ENCODE results near the gene ZNF521. TPM values are rescaled to one million over a fixed set of nuclear protein-coding genes. Genes with fewer than 3 reads are reported as not detected.

The ZNF521 gene
- total and polyA plus RNA-seq, 4 donors: 0.50 to 3.7 (median 1.5) TPM

DNA sequence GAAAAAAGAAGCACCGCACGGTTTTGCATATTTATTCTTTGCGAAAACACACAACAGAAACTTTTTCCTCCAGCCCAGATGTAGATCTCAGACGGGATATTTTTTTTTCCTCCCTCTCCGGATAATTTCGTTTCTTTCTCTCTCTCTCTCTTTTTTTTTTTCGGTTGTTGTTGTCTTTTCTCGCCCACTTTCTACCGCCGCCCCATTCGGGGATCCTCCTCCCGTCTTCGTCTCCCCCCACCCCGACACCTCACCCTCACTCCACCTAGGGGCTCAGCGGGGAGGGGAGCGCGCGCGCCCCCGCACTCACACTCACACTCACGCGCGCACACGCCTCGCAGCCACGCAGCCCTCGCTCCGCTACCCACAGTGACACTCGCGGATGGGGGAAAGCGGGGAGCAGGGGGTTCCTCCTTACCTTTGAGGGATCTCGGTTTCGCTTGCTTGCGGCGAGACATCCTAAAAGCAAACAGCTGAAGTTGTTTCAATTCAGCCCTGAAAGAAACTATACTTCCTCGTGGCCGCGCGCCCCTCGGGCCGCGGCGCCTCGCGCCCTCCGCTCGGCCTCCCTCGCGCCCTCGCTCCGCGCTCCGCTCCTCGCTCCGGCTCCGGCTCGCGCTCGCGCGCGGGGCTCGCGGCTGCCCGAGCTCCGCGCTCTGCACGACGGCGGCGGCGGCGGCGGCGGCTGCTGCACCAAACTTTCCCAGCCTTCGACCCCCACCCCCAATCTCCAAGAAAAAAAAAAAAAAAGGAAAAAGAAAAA is 1.3 kb downstream of the ZNF521 start:
- 3% methylated on average over 76 of the region's 76 CpGs for WGBS
- Histone ChIP-seq H3K4me1 (ENCODE audit: control insufficient read depth in 4 of 4, insufficient read depth in 4 of 4, low read length in 3 of 4) (peaks cover 13 to 22% (median 18%) of the 10 kb centered on the region in 4 donors), H3K9ac (ENCODE audit: low read depth in 1 of 2, low read length in 2 of 2) (no peak overlapping the region), H3K27me3 (ENCODE audit: control insufficient read depth in 4 of 4, insufficient read depth in 4 of 4, low read length in 3 of 4) (peaks cover 0 to 9% (median 5%) of the 10 kb centered on the region in 4 donors), H3K36me3 (ENCODE audit: control insufficient read depth in 4 of 4, insufficient read depth in 3 of 4, low read depth in 1 of 4, low read length in 3 of 4) (no peaks in the 10 kb centered on the region), H3K4me3 (ENCODE audit: low read depth in 1 of 3, low read length in 3 of 3) (peak overlapping the region in 2 of 3 donors; percentile 64 to 81), H3K27ac (ENCODE audit: low read depth in 1 of 2, low read length in 2 of 2) (peak overlapping the region; percentile 59 to 69), H3K9me3 (ENCODE audit: control insufficient read depth in 4 of 4, low read length in 3 of 4) (no peaks in the 10 kb centered on the region)
- no peak for TF ChIP-seq EGR1 (IDR thresholded peaks at IDR 0.05; ENCODE audit: low read depth in 2 of 2)
- TF ChIP-seq HNF4G (IDR thresholded peaks at IDR 0.05): no peak
- no peak for TF ChIP-seq REST (IDR thresholded peaks at IDR 0.05)
- no peak for TF ChIP-seq RAD21 (IDR thresholded peaks at IDR 0.05)
- TF ChIP-seq CTCF (IDR thresholded peaks at IDR 0.05; ENCODE audit: low read depth, low read length, missing input control): no peak
- peak; percentile 37 for DNase-seq (ENCODE audit: low spot score)

- 3% methylated on average over 64 of the region's 64 CpGs for WGBS
- peak; percentile 36 for DNase-seq (ENCODE audit: low spot score)
- peaks cover 13 to 22% (median 18%) of the 10 kb centered on the region in 4 donors for H3K4me1 ChIP-seq (ENCODE audit: control insufficient read depth in 4 of 4, insufficient read depth in 4 of 4, low read length in 3 of 4)
- peak overlapping the region; percentile 59 to 69 for H3K27ac ChIP-seq (ENCODE audit: low read depth in 1 of 2, low read length in 2 of 2)
- no peak overlapping the region for H3K9ac ChIP-seq (ENCODE audit: low read depth in 1 of 2, low read length in 2 of 2)
- no peaks in the 10 kb centered on the region for H3K36me3 ChIP-seq (ENCODE audit: control insufficient read depth in 4 of 4, insufficient read depth in 3 of 4, low read depth in 1 of 4, low read length in 3 of 4)
- H3K4me3 ChIP-seq (ENCODE audit: low read depth in 1 of 3, low read length in 3 of 3): peak overlapping the region in 2 of 3 donors; percentile 64 to 81
- TF ChIP-seq TAF1 (conservative IDR thresholded peaks at IDR 0.05) (no peak), HNF4G (IDR thresholded peaks at IDR 0.05) (no peak), EGR1 (IDR thresholded peaks at IDR 0.05; ENCODE audit: low read depth in 2 of 2) (no peak), HNF4A (conservative IDR thresholded peaks at IDR 0.05) (no peak), NR2F2 (IDR thresholded peaks at IDR 0.05) (no peak), SP1 (IDR thresholded peaks at IDR 0.05) (no peak), FOXA2 (IDR thresholded peaks at IDR 0.05) (no peak), YY1 (IDR thresholded peaks at IDR 0.05) (no peak), JUND (IDR thresholded peaks at IDR 0.05) (no peak)
- TF ChIP-seq, protein P1, sequence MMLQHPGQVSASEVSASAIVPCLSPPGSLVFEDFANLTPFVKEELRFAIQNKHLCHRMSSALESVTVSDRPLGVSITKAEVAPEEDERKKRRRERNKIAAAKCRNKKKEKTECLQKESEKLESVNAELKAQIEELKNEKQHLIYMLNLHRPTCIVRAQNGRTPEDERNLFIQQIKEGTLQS (IDR thresholded peaks at IDR 0.05): no peak
- H3K9me3 ChIP-seq (ENCODE audit: control insufficient read depth in 4 of 4, low read length in 3 of 4): no peaks in the 10 kb centered on the region
- peaks cover 0 to 9% (median 5%) of the 10 kb centered on the region in 4 donors for H3K27me3 ChIP-seq (ENCODE audit: control insufficient read depth in 4 of 4, insufficient read depth in 4 of 4, low read length in 3 of 4)
Observed at GRCh38 chr18:25349926-25350487, 2.0 kb downstream of the ZNF521 start.
